ENCODE data around the gene SREBF1.

The SREBF1 gene

GRCh38 chr17:17839791-17840707 is 3.3 kb upstream of the SREBF1 start:
- Histone ChIP-seq H3K4me2 (ENCODE audit: insufficient read depth, low read length, poor library complexity, severe bottlenecking) (peak overlapping the region; percentile 80), H3K4ac (ENCODE audit: low read length) (peak overlapping the region; percentile 99), H2BK120ac (ENCODE audit: low read depth, low read length) (peak overlapping the region; percentile 56), H2BK5ac (ENCODE audit: low read length) (peak overlapping the region; percentile 84), H3K27me3 (ENCODE audit: control insufficient read depth in 3 of 3, insufficient read depth in 3 of 3, low read depth in 1 of 3, low read length in 3 of 3) (peaks cover 0 to 3% (median 0%) of the 10 kb centered on the region in 3 experiments), H2BK12ac (ENCODE audit: low read length) (peak overlapping the region; percentile 88), H3K4me3 (ENCODE audit: low read length in 2 of 2) (peak overlapping the region in 1 of 2 donors; percentile 73), H3K18ac (ENCODE audit: low read length) (peak overlapping the region; percentile 100), H3K79me1 (ENCODE audit: low read depth, low read length) (peaks cover 3% of the 10 kb centered on the region), H2BK15ac (ENCODE audit: low read length) (peak overlapping the region; percentile 81), H3K9ac (ENCODE audit: low read depth, low read length, poor library complexity) (peak overlapping the region; percentile 81), H4K91ac (ENCODE audit: low read depth, low read length, poor library complexity) (peak overlapping the region; percentile 98), H3K36me3 (replicated peaks in 1 of 2; ENCODE audit: control insufficient read depth in 2 of 2, insufficient read depth in 2 of 2, low read length in 2 of 2) (peaks cover 0 to 2% of the 10 kb centered on the region in 2 donors), H2AFZ (ENCODE audit: low read length) (peak overlapping the region; percentile 46), H3K4me1 (ENCODE audit: control insufficient read depth in 2 of 2, insufficient read depth in 1 of 2, low read depth in 1 of 2, low read length in 2 of 2) (peaks cover 33 to 42% of the 10 kb centered on the region in 2 donors), H3K14ac (ENCODE audit: low read length) (no peak overlapping the region), H3K23ac (ENCODE audit: low read depth, low read length, poor library complexity) (peak overlapping the region; percentile 82), H4K8ac (ENCODE audit: low read depth, low read length) (peak overlapping the region; percentile 98), H2AK5ac (ENCODE audit: low read depth, low read length) (peak overlapping the region; percentile 98), H3K9me3 (replicated peaks in 1 of 2; ENCODE audit: control insufficient read depth in 2 of 2, insufficient read depth in 1 of 2, low read depth in 1 of 2, low read length in 2 of 2) (no peaks in the 10 kb centered on the region), H3K27ac (replicated peaks; ENCODE audit: low read length) (peak overlapping the region; percentile 84)
- no CpG with 5 or more reads among the region's 71 CpGs for WGBS, 2 donors (ENCODE audit: extremely low coverage in 2 of 2, insufficient read length in 2 of 2, insufficient replicate concordance in 1 of 2)
- peak; percentile 83 for DNase-seq (ENCODE audit: low spot score)

- Histone ChIP-seq H3K4ac (ENCODE audit: low read length) (peak overlapping the region; percentile 84), H3K14ac (ENCODE audit: low read length) (no peak overlapping the region), H2AK5ac (ENCODE audit: low read depth, low read length) (peak overlapping the region; percentile 75), H3K36me3 (replicated peaks in 1 of 2; ENCODE audit: control insufficient read depth in 2 of 2, insufficient read depth in 2 of 2, low read length in 2 of 2) (peaks cover 0 to 3% of the 10 kb centered on the region in 2 donors), H2AFZ (ENCODE audit: low read length) (no peak overlapping the region), H2BK12ac (ENCODE audit: low read length) (no peak overlapping the region), H3K18ac (ENCODE audit: low read length) (peak overlapping the region; percentile 86), H4K91ac (ENCODE audit: low read depth, low read length, poor library complexity) (no peak overlapping the region), H4K8ac (ENCODE audit: low read depth, low read length) (no peak overlapping the region), H2BK5ac (ENCODE audit: low read length) (peak overlapping the region; percentile 100), H3K9ac (ENCODE audit: low read depth, low read length, poor library complexity) (no peak overlapping the region), H2BK15ac (ENCODE audit: low read length) (peak overlapping the region; percentile 62), H3K4me1 (ENCODE audit: control insufficient read depth in 2 of 2, insufficient read depth in 1 of 2, low read depth in 1 of 2, low read length in 2 of 2) (peaks cover 33 to 43% of the 10 kb centered on the region in 2 donors), H2BK120ac (ENCODE audit: low read depth, low read length) (peak overlapping the region; percentile 8), H3K9me3 (replicated peaks in 1 of 2; ENCODE audit: control insufficient read depth in 2 of 2, insufficient read depth in 1 of 2, low read depth in 1 of 2, low read length in 2 of 2) (no peaks in the 10 kb centered on the region), H3K79me1 (ENCODE audit: low read depth, low read length) (peaks cover 4% of the 10 kb centered on the region), H3K27me3 (ENCODE audit: control insufficient read depth in 3 of 3, insufficient read depth in 3 of 3, low read depth in 1 of 3, low read length in 3 of 3) (peaks cover 0 to 3% (median 0%) of the 10 kb centered on the region in 3 experiments), H3K27ac (replicated peaks; ENCODE audit: low read length) (peak overlapping the region; percentile 73), H3K4me3 (ENCODE audit: low read length in 2 of 2) (no peak overlapping the region), H3K4me2 (ENCODE audit: insufficient read depth, low read length, poor library complexity, severe bottlenecking) (no peak overlapping the region), H3K23ac (ENCODE audit: low read depth, low read length, poor library complexity) (no peak overlapping the region)
- WGBS, 2 donors (ENCODE audit: extremely low coverage in 2 of 2, insufficient read length in 2 of 2, insufficient replicate concordance in 1 of 2) = no CpG with 5 or more reads among the region's 11 CpGs
- DNase-seq (ENCODE audit: low spot score) = no peak
These were observed 1.5 kb upstream of the SREBF1 start for GRCh38 chr17:17837966-17838962.

GRCh38 chr17:17837380-17837821 is 615 bp upstream of the SREBF1 start:
- H2BK15ac ChIP-seq (ENCODE audit: low read length) = peak overlapping the region; percentile 62
- peak overlapping the region; percentile 8 for H2BK120ac ChIP-seq (ENCODE audit: low read depth, low read length)
- no peak overlapping the region for H2BK12ac ChIP-seq (ENCODE audit: low read length)
- H3K9ac ChIP-seq (ENCODE audit: low read depth, low read length, poor library complexity) = peak overlapping the region; percentile 56
- WGBS, 2 donors (ENCODE audit: extremely low coverage in 2 of 2, insufficient read length in 2 of 2, insufficient replicate concordance in 1 of 2) = no CpG with 5 or more reads among the region's 3 CpGs
- H3K18ac ChIP-seq (ENCODE audit: low read length) = peak overlapping the region; percentile 86
- peak overlapping the region; percentile 84 for H3K4ac ChIP-seq (ENCODE audit: low read length)
- peaks cover 33 to 43% of the 10 kb centered on the region in 2 donors for H3K4me1 ChIP-seq (ENCODE audit: control insufficient read depth in 2 of 2, insufficient read depth in 1 of 2, low read depth in 1 of 2, low read length in 2 of 2)
- peak overlapping the region; percentile 75 for H2AK5ac ChIP-seq (ENCODE audit: low read depth, low read length)
- peaks cover 0 to 3% of the 10 kb centered on the region in 2 donors for H3K36me3 ChIP-seq (replicated peaks in 1 of 2; ENCODE audit: control insufficient read depth in 2 of 2, insufficient read depth in 2 of 2, low read length in 2 of 2)
- no peak overlapping the region for H4K91ac ChIP-seq (ENCODE audit: low read depth, low read length, poor library complexity)
- H3K4me3 ChIP-seq (ENCODE audit: low read length in 2 of 2) = peak overlapping the region in 1 of 2 donors; percentile 87
- H4K8ac ChIP-seq (ENCODE audit: low read depth, low read length) = no peak overlapping the region
- no peaks in the 10 kb centered on the region for H3K9me3 ChIP-seq (replicated peaks in 1 of 2; ENCODE audit: control insufficient read depth in 2 of 2, insufficient read depth in 1 of 2, low read depth in 1 of 2, low read length in 2 of 2)
- peak overlapping the region; percentile 100 for H2BK5ac ChIP-seq (ENCODE audit: low read length)
- no peak overlapping the region for H3K4me2 ChIP-seq (ENCODE audit: insufficient read depth, low read length, poor library complexity, severe bottlenecking)
- H2AFZ ChIP-seq (ENCODE audit: low read length) = no peak overlapping the region
- no peak overlapping the region for H3K14ac ChIP-seq (ENCODE audit: low read length)
- H3K27ac ChIP-seq (replicated peaks; ENCODE audit: low read length) = peak overlapping the region; percentile 73
- peaks cover 4% of the 10 kb centered on the region for H3K79me1 ChIP-seq (ENCODE audit: low read depth, low read length)
- no peak overlapping the region for H3K23ac ChIP-seq (ENCODE audit: low read depth, low read length, poor library complexity)
- no peak for DNase-seq (ENCODE audit: low spot score)
- H3K27me3 ChIP-seq (ENCODE audit: control insufficient read depth in 3 of 3, insufficient read depth in 3 of 3, low read depth in 1 of 3, low read length in 3 of 3) = peaks cover 0 to 3% (median 0%) of the 10 kb centered on the region in 3 experiments
